Smooth muscle cell (in vitro differentiated cells): ENCODE measurements around the gene TBC1D13. TPM values are rescaled to one million over a fixed set of nuclear protein-coding genes. Genes with fewer than 3 reads are reported as not detected.
"Not testable (repeated sequence)": the region's sequence is repeated elsewhere in the genome, so short reads cannot be mapped to it uniquely, and the experiment has no call there.

Source experiments
- DNase-seq: peaks from one replicate; lab custom pipeline; 2025; ENCODE audit not compliant: unreplicated experiment; lab: John Stamatoyannopoulos, UW
- H2AFZ ChIP-seq: fragments of 200-600 bp; sonication (generic); 2 replicates; pipeline ENCODE4 v1.6.0; 2016; ENCODE audit warnings: antibody characterized with exemption, low read depth, mild to moderate bottlenecking
- H3F3A ChIP-seq: fragments of 200-600 bp; sonication (generic); 2 replicates; pipeline ENCODE4 v1.6.0; 2017; ENCODE audit warnings: antibody characterized with exemption, low read depth
- H3K27ac ChIP-seq: fragments of 200-600 bp; sonication (generic); 2 replicates; pipeline ENCODE4 v1.5.1; 2016; ENCODE audit warnings: low read depth, mild to moderate bottlenecking
- H3K27me3 ChIP-seq: fragments of 200-600 bp; sonication (generic); 2 replicates; pipeline ENCODE4 v1.6.1; 2016; ENCODE audit warnings: low read depth, mild to moderate bottlenecking
- H3K36me3 ChIP-seq: fragments of 200-600 bp; sonication (generic); 2 replicates; pipeline ENCODE4 v1.5.1; 2016; ENCODE audit warnings: low read depth
- H3K4me1 ChIP-seq: fragments of 200-600 bp; sonication (generic); 2 replicates; pipeline ENCODE4 v1.5.1; 2016; ENCODE audit warnings: low read depth
- H3K4me2 ChIP-seq: fragments of 200-600 bp; sonication (generic); 2 replicates; pipeline ENCODE4 v1.6.0; 2016; ENCODE audit warnings: mild to moderate bottlenecking
- H3K4me3 ChIP-seq: fragments of 200-600 bp; sonication (generic); 2 replicates; pipeline ENCODE4 v1.5.1; 2016; ENCODE audit warnings: mild to moderate bottlenecking
- H3K79me2 ChIP-seq: fragments of 200-600 bp; sonication (generic); 2 replicates; pipeline ENCODE4 v1.6.0; 2016; ENCODE audit warnings: low read depth, mild to moderate bottlenecking
- H3K9ac ChIP-seq: fragments of 200-600 bp; sonication (generic); 2 replicates; pipeline ENCODE4 v1.6.0; 2016; ENCODE audit warnings: low read depth
- H3K9me3 ChIP-seq: fragments of 200-600 bp; sonication (generic); replicated peaks from 2 replicates; pipeline ENCODE4 v1.5.1; 2016; ENCODE audit warnings: low read depth
- H4K20me1 ChIP-seq: fragments of 200-600 bp; sonication (generic); 2 replicates; pipeline ENCODE4 v1.6.0; 2016; ENCODE audit warnings: low read depth
- WGBS: methylation state at CpG from one replicate; pipeline ENCODE4 v1.1.7; 2016; ENCODE audit warnings: low lambda C conversion rate; 5-methylcytosine and 5-hydroxymethylcytosine counted together
- polyA plus RNA-seq: library from polyadenylated mRNA; unstranded; fragments of >200 nt; fragmentation: Nextera tagmentation; extraction: Ambion mirVana; gene quantifications from 2 replicates; pipeline ENCODE4 v1.2.1, GENCODE V29; 2016
- small RNA-seq: library from RNA; depleted of rRNA; stranded (forward); fragments of <200 nt; gene quantifications from one replicate; pipeline ENCODE3, GENCODE V24; 2014
- total RNA-seq: library from RNA; depleted of rRNA; stranded (reverse); fragments of >200 nt; gene quantifications from 2 replicates; pipeline ENCODE4 v1.2.3, GENCODE V29; 2014

TBC1D13 gene
- total and polyA plus RNA-seq, 2 experiments from 2014 or later = 7.6 to 29.3 TPM

DNA sequence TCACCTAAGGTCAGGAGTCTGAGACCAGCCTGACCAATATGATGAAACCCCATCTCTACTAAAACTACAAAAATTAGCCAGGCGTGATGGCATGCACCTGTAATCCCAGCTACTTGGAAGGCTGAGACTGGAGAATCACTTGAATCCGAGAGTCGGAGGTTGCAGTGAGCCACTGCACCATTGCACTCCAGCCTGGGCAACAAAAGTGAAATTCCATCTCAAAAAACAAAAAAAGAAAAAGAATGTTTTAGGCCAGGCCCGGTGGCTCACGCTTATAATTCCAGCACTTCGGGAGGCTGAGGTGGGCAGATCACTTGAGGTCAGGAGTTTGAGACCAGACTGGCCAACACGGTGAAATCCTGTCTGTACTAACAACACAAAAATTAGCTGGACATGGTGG lies 71.4 kb downstream of the TBC1D13 start:
- H4K20me1 ChIP-seq, H3K27ac ChIP-seq, H3K4me2 ChIP-seq, H3K36me3 ChIP-seq, DNase-seq, H3K79me2 ChIP-seq, H3K9ac ChIP-seq, H3K27me3 ChIP-seq, H2AFZ ChIP-seq, H3K4me3 ChIP-seq, H3K9me3 ChIP-seq, H3K4me1 ChIP-seq, H3F3A ChIP-seq: not testable (repeated sequence)
- WGBS = 91% methylated on average over 7 of the region's 7 CpGs

Small RNAs within 50 kb of the gene (small RNA-seq; reads per million reads assigned to genes)
- gene RF00017 = not detected

Other genes starting within 250 kb of the TBC1D13 start
- gene SPTAN1, start 234.7 kb upstream of the TBC1D13 start, total RNA-seq = 143 and 145 TPM in 2 replicates
- 84.9 and 115 TPM in 2 replicates for gene SPTAN1, start 234.7 kb upstream of the TBC1D13 start, polyA plus RNA-seq
- gene DYNC2I2, start 130.4 kb upstream of the TBC1D13 start, total RNA-seq = 23.5 and 28.6 TPM in 2 replicates
- gene DYNC2I2, start 130.4 kb upstream of the TBC1D13 start, polyA plus RNA-seq = 50.9 and 58.3 TPM in 2 replicates
- 262 and 380 TPM in 2 replicates for gene SET, start 98.0 kb upstream of the TBC1D13 start, total RNA-seq
- 162 and 197 TPM in 2 replicates for gene SET, start 98.0 kb upstream of the TBC1D13 start, polyA plus RNA-seq
- gene PKN3, start 84.8 kb upstream of the TBC1D13 start, total RNA-seq = 0.63 and 1.4 TPM in 2 replicates
- gene PKN3, start 84.8 kb upstream of the TBC1D13 start, polyA plus RNA-seq = 1.5 and 2.2 TPM in 2 replicates
- 19.9 and 20.8 TPM in 2 replicates for gene ZDHHC12, start 63.1 kb upstream of the TBC1D13 start, total RNA-seq
- gene ZDHHC12, start 63.1 kb upstream of the TBC1D13 start, polyA plus RNA-seq = 31.3 and 49.0 TPM in 2 replicates
- gene ZER1, start 15.3 kb upstream of the TBC1D13 start, total RNA-seq = 35.1 and 38.4 TPM in 2 replicates
- gene ZER1, start 15.3 kb upstream of the TBC1D13 start, polyA plus RNA-seq = 30.6 and 34.6 TPM in 2 replicates
- 10.8 and 18.4 TPM in 2 replicates for gene ENDOG, start 31.2 kb downstream of the TBC1D13 start, total RNA-seq
- gene ENDOG, start 31.2 kb downstream of the TBC1D13 start, polyA plus RNA-seq = 30.5 and 35.1 TPM in 2 replicates
- 6.2 and 8.7 TPM in 2 replicates for gene SPOUT1, start 42.5 kb downstream of the TBC1D13 start, total RNA-seq
- gene SPOUT1, start 42.5 kb downstream of the TBC1D13 start, polyA plus RNA-seq = 44.8 and 50.4 TPM in 2 replicates
- gene KYAT1, start 94.7 kb downstream of the TBC1D13 start, total RNA-seq = 3.1 and 10.2 TPM in 2 replicates
- 7.7 and 9.3 TPM in 2 replicates for gene KYAT1, start 94.7 kb downstream of the TBC1D13 start, polyA plus RNA-seq
- 44.9 and 50.1 TPM in 2 replicates for gene LRRC8A, start 94.9 kb downstream of the TBC1D13 start, total RNA-seq
- 48.6 and 58.3 TPM in 2 replicates for gene LRRC8A, start 94.9 kb downstream of the TBC1D13 start, polyA plus RNA-seq
- gene PHYHD1, start 133.7 kb downstream of the TBC1D13 start, total RNA-seq = 7.3 and 17.3 TPM in 2 replicates
- 30.5 and 37.6 TPM in 2 replicates for gene PHYHD1, start 133.7 kb downstream of the TBC1D13 start, polyA plus RNA-seq
- gene DOLK, start 160.3 kb downstream of the TBC1D13 start, total RNA-seq = 14.1 and 18.7 TPM in 2 replicates
- gene DOLK, start 160.3 kb downstream of the TBC1D13 start, polyA plus RNA-seq = 26.2 and 31.3 TPM in 2 replicates
- 40.9 and 45.8 TPM in 2 replicates for gene NUP188, start 160.4 kb downstream of the TBC1D13 start, total RNA-seq
- 27.5 and 31.9 TPM in 2 replicates for gene NUP188, start 160.4 kb downstream of the TBC1D13 start, polyA plus RNA-seq
- 25.9 and 44.8 TPM in 2 replicates for gene SH3GLB2, start 241.1 kb downstream of the TBC1D13 start, total RNA-seq
- gene SH3GLB2, start 241.1 kb downstream of the TBC1D13 start, polyA plus RNA-seq = 31.9 and 94.9 TPM in 2 replicates
- gene MIGA2, start 249.4 kb downstream of the TBC1D13 start, total RNA-seq = 17.8 and 21.6 TPM in 2 replicates
- 18.1 and 21.5 TPM in 2 replicates for gene MIGA2, start 249.4 kb downstream of the TBC1D13 start, polyA plus RNA-seq